Sigmoid colon (tissue), 7 donors: ENCODE data around the gene MAPK8IP3. TPM values are rescaled to one million over a fixed set of nuclear protein-coding genes. Genes with fewer than 3 reads are reported as not detected.

Experiments used
- DNase-seq: peaks from one replicate; pipeline ENCODE4 v3.0.0-alpha.2; 2019
- H3K27ac ChIP-seq, 4 donors: fragments of 200-600 bp; sonication (generic); one replicate each; pipeline ENCODE4 v1.5.1; 2016 to 2019; ENCODE audit warnings: mild to moderate bottlenecking in 1 of 4
- H3K27me3 ChIP-seq, 3 donors: fragments of 200-600 bp; sonication (generic); one replicate each; pipeline ENCODE4 v1.5.1; 2019; ENCODE audit warnings: mild to moderate bottlenecking in 1 of 3
- H3K36me3 ChIP-seq, 4 donors: fragments of 200-600 bp; sonication (generic); one replicate each; pipeline ENCODE4 v1.5.1; 2016 to 2019
- H3K4me1 ChIP-seq, 4 donors: fragments of 200-600 bp; sonication (generic); one replicate each; pipeline ENCODE4 v1.5.1; 2017 to 2019
- H3K4me3 ChIP-seq, 4 donors: fragments of 200-600 bp; sonication (generic); one replicate each; pipeline ENCODE4 v1.5.1; 2017 to 2019; ENCODE audit warnings: mild to moderate bottlenecking in 2 of 4, moderate library complexity in 1 of 4
- H3K9me3 ChIP-seq, 4 donors: fragments of 200-600 bp in 3 of 4; sonication (generic) in 3 of 4; one replicate each; pipeline versions ENCODE4 v1.5.1 to v1.6.1; 2013 to 2019
- EP300 ChIP-seq, 4 donors: sonication (generic); formaldehyde crosslinking; IDR thresholded peaks; one replicate each; pipeline ENCODE4 v1.6.1; 2017; ENCODE audit warnings: antibody characterized with exemption in 4 of 4
- POLR2A ChIP-seq, 2 donors: fragments of 450-650 bp; IDR thresholded peaks; one replicate each; pipeline ENCODE4 v1.6.1; 2016; ENCODE audit warnings: antibody characterized with exemption in 2 of 2, mild to moderate bottlenecking in 2 of 2, moderate library complexity in 2 of 2
- POLR2AphosphoS5 ChIP-seq, 4 donors: sonication (generic); formaldehyde crosslinking; IDR thresholded peaks; one replicate each; pipeline ENCODE4 v1.6.1; 2017; ENCODE audit warnings: antibody characterized with exemption in 4 of 4
- WGBS, 2 donors: extraction: QIAGEN DNeasy Blood & Tissue Kit; methylation state at CpG; one replicate each; pipeline ENCODE4 v1.1.7; 2013; 5-methylcytosine and 5-hydroxymethylcytosine counted together
- intact Hi-C: fragments of 100-400 bp; cut with DNase I; formaldehyde crosslinking; loops from one replicate; pipeline ENCODE4 v1.15.1; 2023
- polyA plus RNA-seq, 3 donors: library from polyadenylated mRNA; stranded (reverse); fragments of 200-250 nt; gene quantifications; one replicate each; pipeline ENCODE4 v1.2.3, GENCODE V29; 2013
- total RNA-seq, 4 donors: library from RNA; depleted of rRNA; stranded (reverse); fragments of >200 nt; gene quantifications; one replicate each; pipeline ENCODE4 v1.1.0, GENCODE V29; 2016
- TF ChIP-seq, protein P1 (sequence below), 4 experiments: fragments of 450-650 bp in 3 of 4; fragments of 200-600 bp in 1 of 4; IDR thresholded peaks; one replicate each; pipeline ENCODE4 v1.5.1; 2016 to 2019; ENCODE audit warnings: antibody characterized with exemption in 4 of 4, mild to moderate bottlenecking in 3 of 4, moderate library complexity in 2 of 4
- donor health status: healthy with polysubstance abuse.
- donor health status: Bipolar disorder and iron deficiency.
- donor health status: healthy.

MAPK8IP3 gene
- total and polyA plus RNA-seq, 7 donors, result 3.6 to 80.9 (median 22.4) TPM

DNA sequence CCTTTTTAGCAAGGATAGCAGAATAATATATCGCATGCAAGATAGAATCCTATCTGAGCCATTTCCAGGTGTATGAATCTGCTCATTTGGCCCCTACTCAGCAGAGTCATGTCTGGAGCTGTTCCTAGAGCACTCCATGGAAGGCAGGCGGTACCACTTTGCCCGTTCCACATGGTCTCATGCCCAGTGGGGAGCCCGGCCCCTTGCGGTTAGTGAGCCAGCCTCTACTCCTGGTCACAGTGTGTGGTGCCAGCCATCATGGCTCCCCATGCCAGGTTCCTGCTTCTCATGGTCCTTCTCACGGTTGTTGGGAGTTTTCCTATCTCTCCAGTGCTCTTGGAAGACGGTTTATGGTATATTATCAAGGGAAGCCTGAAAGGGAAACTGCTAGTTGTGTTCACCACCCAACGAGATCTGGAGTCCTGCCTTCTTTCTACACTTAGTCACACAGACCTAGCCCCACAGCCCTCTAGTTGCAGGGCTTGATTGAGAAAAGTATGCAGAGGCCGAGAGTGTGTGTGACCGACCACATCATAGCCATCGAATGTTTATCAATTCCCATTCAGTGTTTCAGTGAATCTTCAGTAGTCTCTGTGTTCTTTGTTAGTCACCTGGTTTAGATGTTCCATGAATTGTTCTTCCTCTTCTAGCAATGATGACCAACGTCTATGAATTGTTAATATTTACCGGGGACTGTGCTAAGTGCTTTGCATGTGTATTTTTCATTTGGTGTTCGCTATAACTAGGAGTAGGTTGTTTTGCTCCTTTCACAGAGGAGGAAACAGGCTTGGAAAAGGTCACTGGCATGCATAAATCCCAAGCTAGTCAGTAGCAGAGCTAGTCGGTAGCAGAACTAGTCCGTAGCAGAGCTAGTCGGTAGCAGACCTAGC, 18.3 kb upstream of the MAPK8IP3 start:
- no peak overlapping the region for H3K27ac ChIP-seq
- TF ChIP-seq, protein P1, sequence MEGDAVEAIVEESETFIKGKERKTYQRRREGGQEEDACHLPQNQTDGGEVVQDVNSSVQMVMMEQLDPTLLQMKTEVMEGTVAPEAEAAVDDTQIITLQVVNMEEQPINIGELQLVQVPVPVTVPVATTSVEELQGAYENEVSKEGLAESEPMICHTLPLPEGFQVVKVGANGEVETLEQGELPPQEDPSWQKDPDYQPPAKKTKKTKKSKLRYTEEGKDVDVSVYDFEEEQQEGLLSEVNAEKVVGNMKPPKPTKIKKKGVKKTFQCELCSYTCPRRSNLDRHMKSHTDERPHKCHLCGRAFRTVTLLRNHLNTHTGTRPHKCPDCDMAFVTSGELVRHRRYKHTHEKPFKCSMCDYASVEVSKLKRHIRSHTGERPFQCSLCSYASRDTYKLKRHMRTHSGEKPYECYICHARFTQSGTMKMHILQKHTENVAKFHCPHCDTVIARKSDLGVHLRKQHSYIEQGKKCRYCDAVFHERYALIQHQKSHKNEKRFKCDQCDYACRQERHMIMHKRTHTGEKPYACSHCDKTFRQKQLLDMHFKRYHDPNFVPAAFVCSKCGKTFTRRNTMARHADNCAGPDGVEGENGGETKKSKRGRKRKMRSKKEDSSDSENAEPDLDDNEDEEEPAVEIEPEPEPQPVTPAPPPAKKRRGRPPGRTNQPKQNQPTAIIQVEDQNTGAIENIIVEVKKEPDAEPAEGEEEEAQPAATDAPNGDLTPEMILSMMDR (IDR thresholded peaks at IDR 0.05), result no peak
- TF ChIP-seq POLR2A (IDR thresholded peaks at IDR 0.05), result no peak
- 89 to 93% methylated on average over 17 of the region's 17 CpGs for WGBS, 2 donors

GRCh38 chr16:1688807-1689560, 17.0 kb upstream of the MAPK8IP3 start:
- DNase-seq, result no peak
- no peaks in the 10 kb centered on the region for H3K9me3 ChIP-seq
- 91% methylated on average over 10 of the region's 10 CpGs for WGBS, 2 donors
- H3K27ac ChIP-seq, result no peak overlapping the region
- no peaks in the 10 kb centered on the region for H3K27me3 ChIP-seq
- no peak overlapping the region for H3K4me3 ChIP-seq
- TF ChIP-seq EP300 (IDR thresholded peaks at IDR 0.05), result no peak
- H3K36me3 ChIP-seq, result peaks cover 7 to 90% (median 27%) of the 10 kb centered on the region in 4 donors
- intact Hi-C loops, result no loop called here
- H3K4me1 ChIP-seq, result peaks cover 0 to 3% (median 0%) of the 10 kb centered on the region in 4 donors

More for the DNA sequence above, 18.3 kb upstream of the MAPK8IP3 start:
- H3K4me1 ChIP-seq, result peaks cover 0 to 3% (median 0%) of the 10 kb centered on the region in 4 donors
- intact Hi-C loops, result no loop called here
- H3K9me3 ChIP-seq, result no peaks in the 10 kb centered on the region
- H3K27me3 ChIP-seq, result no peaks in the 10 kb centered on the region
- H3K36me3 ChIP-seq, result peaks cover 7 to 83% (median 16%) of the 10 kb centered on the region in 4 donors
- DNase-seq, result no peak
- H3K4me3 ChIP-seq, result no peak overlapping the region

- TF ChIP-seq, protein P1 (IDR thresholded peaks at IDR 0.05), result no peak
- TF ChIP-seq EP300 (IDR thresholded peaks at IDR 0.05) (no peak), POLR2AphosphoS5 (IDR thresholded peaks at IDR 0.05) (no peak), POLR2A (IDR thresholded peaks at IDR 0.05) (no peak)
- Histone ChIP-seq H3K4me3 (no peak overlapping the region), H3K27ac (no peak overlapping the region), H3K36me3 (peaks cover 7 to 91% (median 30%) of the 10 kb centered on the region in 4 donors), H3K27me3 (no peaks in the 10 kb centered on the region), H3K9me3 (no peaks in the 10 kb centered on the region), H3K4me1 (peaks cover 0 to 3% (median 0%) of the 10 kb centered on the region in 4 donors)
- intact Hi-C loops, result no loop called here
- DNase-seq, result no peak
- WGBS, 2 donors, result 79 to 90% methylated on average over 13 of the region's 13 CpGs
Observed at GRCh38 chr16:1689853-1690252, 16.1 kb upstream of the MAPK8IP3 start.

GRCh38 chr16:1690810-1691209, 15.2 kb upstream of the MAPK8IP3 start:
- intact Hi-C loops, result no loop called here
- H3K4me3 ChIP-seq, result no peak overlapping the region
- H3K27me3 ChIP-seq, result no peaks in the 10 kb centered on the region
- TF ChIP-seq EP300 (IDR thresholded peaks at IDR 0.05) (no peak), POLR2A (IDR thresholded peaks at IDR 0.05) (no peak), POLR2AphosphoS5 (IDR thresholded peaks at IDR 0.05) (no peak)
- TF ChIP-seq, protein P1 (IDR thresholded peaks at IDR 0.05), result no peak
- no peak overlapping the region for H3K27ac ChIP-seq
- no peaks in the 10 kb centered on the region for H3K9me3 ChIP-seq
- DNase-seq, result no peak
- 89 to 90% methylated on average over 1 of the region's 1 CpG for WGBS, 2 donors
- peaks cover 7 to 85% (median 30%) of the 10 kb centered on the region in 4 donors for H3K36me3 ChIP-seq
- peaks cover 0 to 3% (median 0%) of the 10 kb centered on the region in 4 donors for H3K4me1 ChIP-seq

DNA sequence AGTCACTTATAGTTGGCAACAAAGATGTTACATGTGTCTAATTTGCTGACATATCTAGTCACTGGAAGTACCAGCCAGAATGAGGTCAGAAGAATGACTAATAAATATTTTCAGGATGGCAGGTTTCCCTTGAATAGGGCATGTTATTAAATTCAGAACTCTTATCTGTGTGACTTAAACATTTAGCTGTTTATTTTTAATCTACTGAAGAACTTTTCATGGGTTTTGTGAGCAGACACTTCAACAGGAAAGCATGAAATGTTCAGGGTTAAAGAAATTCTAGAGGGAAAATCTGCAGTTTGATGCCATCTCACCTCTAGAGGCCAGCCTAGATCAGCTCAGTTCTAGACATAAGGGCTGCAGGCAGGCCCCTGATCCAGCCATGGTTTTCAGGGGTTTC, 14.7 kb upstream of the MAPK8IP3 start:
- DNase-seq, result no peak
- intact Hi-C loops, result no loop called here
- no peak for TF ChIP-seq EP300 (IDR thresholded peaks at IDR 0.05)
- no peak for TF ChIP-seq POLR2A (IDR thresholded peaks at IDR 0.05)
- TF ChIP-seq, protein P1 (IDR thresholded peaks at IDR 0.05), result no peak
- TF ChIP-seq POLR2AphosphoS5 (IDR thresholded peaks at IDR 0.05), result no peak
- Histone ChIP-seq H3K27me3 (no peaks in the 10 kb centered on the region), H3K9me3 (no peaks in the 10 kb centered on the region), H3K4me3 (no peak overlapping the region), H3K36me3 (peaks cover 7 to 86% (median 30%) of the 10 kb centered on the region in 4 donors), H3K27ac (no peak overlapping the region), H3K4me1 (peaks cover 0 to 3% (median 0%) of the 10 kb centered on the region in 4 donors)
